ENCODE data around the gene ADK. TPM values are rescaled to one million over a fixed set of nuclear protein-coding genes. Genes with fewer than 3 reads are reported as not detected.
"Not testable (repeated sequence)": the region's sequence is repeated elsewhere in the genome, so short reads cannot be mapped to it uniquely, and the experiment has no call there.

ADK gene
- total and polyA plus RNA-seq, 8 donors = 7.2 to 66.1 (median 21.5) TPM

- 84 to 98% (median 96%) methylated on average over 3 of the region's 3 CpGs for WGBS, 5 donors
- Histone ChIP-seq H3K9me3 (no peaks in the 10 kb centered on the region), H3K36me3 (no peaks in the 10 kb centered on the region), H3K27ac (no peak overlapping the region), H3K4me3 (no peak overlapping the region), H3K4me1 (no peaks in the 10 kb centered on the region), H3K27me3 (no peaks in the 10 kb centered on the region)
- TF ChIP-seq POLR2A (IDR thresholded peaks at IDR 0.05) = no peak
- no peak for TF ChIP-seq EP300 (IDR thresholded peaks at IDR 0.05)
- TF ChIP-seq POLR2AphosphoS5 (IDR thresholded peaks at IDR 0.05) = no peak
- TF ChIP-seq CTCF (IDR thresholded peaks at IDR 0.05) = no peak
- intact Hi-C loops (cut with DNase I; ENCODE audit: low total_unique reads) = no loop called here
- no peak for DNase-seq
Measured at GRCh38 chr10:74525885-74526284, 374.9 kb downstream of the ADK start.

DNA sequence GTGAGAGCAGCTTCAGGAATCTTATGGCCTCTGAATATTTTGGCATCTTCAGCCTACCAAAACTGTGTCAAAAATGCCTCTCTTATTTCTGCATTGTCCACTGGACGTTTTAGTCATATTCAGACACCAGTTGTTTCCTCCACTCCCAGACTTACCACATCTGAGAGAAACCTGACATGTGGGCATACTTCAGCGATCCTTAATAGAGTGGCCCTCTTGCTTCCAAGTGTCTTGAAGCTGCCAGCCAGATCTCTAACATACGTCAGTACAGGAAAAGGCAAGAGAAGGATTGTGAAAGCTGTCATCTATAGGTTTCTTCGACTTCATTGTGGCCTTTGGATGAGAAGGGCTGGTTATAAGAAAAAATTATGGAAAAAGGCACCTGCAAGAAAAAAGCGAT is 376.6 kb downstream of the ADK start:
- H3K4me3 ChIP-seq; intact Hi-C loops (cut with DNase I; ENCODE audit: low total_unique reads); H3K4me1 ChIP-seq; H3K27me3 ChIP-seq; H3K9me3 ChIP-seq; DNase-seq; H3K27ac ChIP-seq; H3K36me3 ChIP-seq: not testable (repeated sequence)
- WGBS, 5 donors = 91 to 94% (median 93%) methylated on average over 5 of the region's 5 CpGs

- intact Hi-C loops (cut with DNase I; ENCODE audit: low total_unique reads) = no loop called here
- no peaks in the 10 kb centered on the region for H3K36me3 ChIP-seq
- 95 to 100% (median 98%) methylated on average over 1 of the region's 1 CpG for WGBS, 5 donors
- DNase-seq = no peak
- no peaks in the 10 kb centered on the region for H3K4me1 ChIP-seq
- H3K27ac ChIP-seq = no peak overlapping the region
- H3K4me3 ChIP-seq = no peak overlapping the region
- no peaks in the 10 kb centered on the region for H3K9me3 ChIP-seq
- TF ChIP-seq EP300 (IDR thresholded peaks at IDR 0.05) = no peak
- no peak for TF ChIP-seq POLR2A (IDR thresholded peaks at IDR 0.05)
- no peak for TF ChIP-seq POLR2AphosphoS5 (IDR thresholded peaks at IDR 0.05)
- no peak for TF ChIP-seq CTCF (IDR thresholded peaks at IDR 0.05)
- no peaks in the 10 kb centered on the region for H3K27me3 ChIP-seq
Measured at GRCh38 chr10:74529205-74529604, 378.2 kb downstream of the ADK start.

DNA sequence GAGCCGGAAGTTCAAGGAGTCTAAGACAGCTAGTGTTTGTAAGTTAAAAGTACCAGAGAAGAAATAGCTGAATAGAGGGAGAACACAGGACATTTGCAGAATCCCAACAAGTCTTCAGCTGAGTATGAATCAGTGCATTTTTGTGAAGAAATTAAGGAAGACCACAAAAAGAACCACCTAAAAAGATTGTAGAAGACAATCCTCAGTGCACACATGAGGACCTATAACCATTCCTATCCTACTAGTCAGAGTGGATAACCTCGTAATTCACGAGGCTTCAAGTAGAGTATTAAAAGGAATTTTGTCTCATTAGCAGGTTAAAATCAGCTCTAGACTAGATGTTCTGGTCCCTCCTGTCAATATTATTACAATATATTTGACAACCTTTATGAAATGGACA is 380.0 kb downstream of the ADK start:
- Histone ChIP-seq H3K4me3 (no peak overlapping the region), H3K4me1 (no peaks in the 10 kb centered on the region), H3K36me3 (no peaks in the 10 kb centered on the region), H3K9me3 (no peaks in the 10 kb centered on the region), H3K27ac (no peak overlapping the region), H3K27me3 (no peaks in the 10 kb centered on the region)
- intact Hi-C loops (cut with DNase I; ENCODE audit: low total_unique reads) = no loop called here
- TF ChIP-seq EP300 (IDR thresholded peaks at IDR 0.05) (no peak), POLR2A (IDR thresholded peaks at IDR 0.05) (no peak), POLR2AphosphoS5 (IDR thresholded peaks at IDR 0.05) (no peak), CTCF (IDR thresholded peaks at IDR 0.05) (no peak)
- no peak for DNase-seq
- WGBS, 5 donors = 95 to 99% (median 98%) methylated on average over 3 of the region's 3 CpGs

DNA sequence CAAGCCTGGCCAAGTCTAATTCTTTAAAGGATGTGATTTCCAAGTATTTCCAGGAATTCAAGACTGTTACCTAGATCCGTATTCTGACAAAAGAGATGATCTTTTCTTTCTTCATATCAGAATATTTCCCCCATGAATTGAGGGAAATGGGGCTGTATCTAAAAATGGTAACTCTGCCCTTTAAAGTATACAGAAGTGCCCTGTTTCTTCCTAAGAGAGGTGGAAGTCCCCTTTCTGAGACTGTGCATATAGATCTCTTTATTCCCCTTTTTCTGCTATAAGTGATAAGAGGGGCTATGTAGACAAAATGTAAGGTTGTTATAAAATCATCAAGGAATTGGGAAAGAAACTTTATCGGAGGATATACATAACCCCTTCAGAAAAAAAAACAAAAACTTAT is 388.3 kb downstream of the ADK start:
- no peak for DNase-seq
- H3K27me3 ChIP-seq = no peaks in the 10 kb centered on the region
- WGBS, 5 donors = 88 to 98% (median 93%) methylated on average over 2 of the region's 2 CpGs
- no peaks in the 10 kb centered on the region for H3K36me3 ChIP-seq
- H3K9me3 ChIP-seq = no peaks in the 10 kb centered on the region
- H3K4me3 ChIP-seq = no peak overlapping the region
- intact Hi-C loops (cut with DNase I; ENCODE audit: low total_unique reads) = no loop called here
- no peak overlapping the region for H3K27ac ChIP-seq
- H3K4me1 ChIP-seq = peaks cover 0 to 5% (median 2%) of the 10 kb centered on the region in 4 donors
- TF ChIP-seq POLR2A (IDR thresholded peaks at IDR 0.05) (no peak), POLR2AphosphoS5 (IDR thresholded peaks at IDR 0.05) (no peak), CTCF (IDR thresholded peaks at IDR 0.05) (no peak), EP300 (IDR thresholded peaks at IDR 0.05) (no peak)

Measured in stomach (tissue), 9 donors.